PC-9 (cell line): ENCODE results near the gene YWHAH. TPM values are rescaled to one million over a fixed set of nuclear protein-coding genes. Genes with fewer than 3 reads are reported as not detected.

Experiments
- BruUV-seq: library from RNA; stranded (reverse); fragments of 400-500 nt; replicated peaks from 2 replicates; lab custom pipeline; 2021; lab: Mats Ljungman, UMichigan
- CTCF ChIA-PET: fragments of 300-600 bp; sonication (Branson Sonifier 250); formaldehyde crosslinking; loops from one replicate; lab custom pipeline; 2022; ENCODE audit warnings: antibody characterized with exemption; lab: Charles Lee
- POLR2A ChIA-PET: fragments of 300-600 bp; sonication (Branson Sonifier 250); formaldehyde crosslinking; loops from one replicate; lab custom pipeline; 2022; ENCODE audit warnings: antibody characterized with exemption; ENCODE audit not compliant: unreplicated experiment; lab: Charles Lee
- DNase-seq, 2 experiments: peaks; one replicate each; pipeline versions ENCODE4 v3.0.0 to v3.0.0-alpha.2; 2015 to 2022; ENCODE audit warnings: mixed read lengths in 1 of 2
- H2AFZ ChIP-seq: fragments of 200-600 bp; sonication (generic); 2 replicates; pipeline ENCODE4 v1.8.1; 2017; ENCODE audit warnings: antibody characterized with exemption
- H3F3A ChIP-seq: fragments of 200-600 bp; sonication (generic); 2 replicates; pipeline ENCODE4 v1.8.1; 2017; ENCODE audit warnings: antibody characterized with exemption, mild to moderate bottlenecking, low read depth; ENCODE audit not compliant: insufficient read depth
- H3K27ac ChIP-seq: fragments of 200-600 bp; sonication (generic); 2 replicates; pipeline ENCODE4 v1.6.1; 2016; ENCODE audit warnings: mixed run types
- H3K27me3 ChIP-seq: fragments of 200-600 bp; sonication (generic); 2 replicates; pipeline ENCODE4 v1.6.1; 2016; ENCODE audit warnings: low read depth, mixed run types; ENCODE audit not compliant: insufficient read depth
- H3K36me3 ChIP-seq: fragments of 200-600 bp; sonication (generic); 2 replicates; pipeline ENCODE4 v1.6.1; 2016; ENCODE audit warnings: low read depth, mixed run types
- H3K4me1 ChIP-seq: fragments of 200-600 bp; sonication (generic); replicated peaks from 2 replicates; pipeline ENCODE4 v1.6.1; 2016; ENCODE audit warnings: mixed run types; ENCODE audit not compliant: insufficient read depth
- H3K4me2 ChIP-seq: fragments of 200-600 bp; sonication (generic); 2 replicates; pipeline ENCODE4 v1.6.1; 2017; ENCODE audit warnings: mixed run types
- H3K4me3 ChIP-seq: fragments of 200-600 bp; sonication (generic); 2 replicates; pipeline ENCODE4 v1.6.1; 2016; ENCODE audit warnings: mixed run types
- H3K79me2 ChIP-seq: fragments of 200-600 bp; sonication (generic); 2 replicates; pipeline ENCODE4 v1.6.1; 2017; ENCODE audit warnings: low read depth, mixed run types
- H3K9me2 ChIP-seq: fragments of 200-600 bp; sonication (generic); 2 replicates; pipeline ENCODE4 v1.8.1; 2017; ENCODE audit warnings: mild to moderate bottlenecking; ENCODE audit not compliant: insufficient read depth
- H3K9me3 ChIP-seq: fragments of 200-600 bp; sonication (generic); 2 replicates; pipeline ENCODE4 v1.8.1; 2016; ENCODE audit warnings: low read depth; ENCODE audit not compliant: insufficient read depth
- H4K20me1 ChIP-seq: fragments of 200-600 bp; sonication (generic); 2 replicates; pipeline ENCODE4 v1.8.1; 2017; ENCODE audit not compliant: insufficient read depth
- CTCF ChIP-seq: fragments of 200-600 bp; sonication (generic); conservative IDR thresholded peaks from 2 replicates; pipeline ENCODE4 v1.6.1; 2017; ENCODE audit warnings: mixed run types, antibody characterized with exemption, mild to moderate bottlenecking, moderate library complexity
- EZH2 ChIP-seq: fragments of 200-600 bp; sonication (generic); IDR thresholded peaks from 2 replicates; pipeline ENCODE4 v1.8.0; 2017; ENCODE audit warnings: antibody characterized with exemption, low read depth
- intact Hi-C: fragments of 100-400 bp; cut with micrococcal nuclease; formaldehyde crosslinking; loops from one replicate; pipeline ENCODE4 v1.10.0; 2022; ENCODE audit not compliant: unreplicated experiment
- total RNA-seq: library from RNA; stranded (reverse); gene quantifications from 2 replicates; pipeline ENCODE4 v1.2.3, GENCODE V29; 2021

The YWHAH gene
- total RNA-seq, 1 experiment from 2014 or later, result 132 TPM

- Histone ChIP-seq H3K36me3 (peaks cover 23% of the 10 kb centered on the region), H3K27me3 (no peaks in the 10 kb centered on the region), H3K9me2 (no peaks in the 10 kb centered on the region), H2AFZ (no peak overlapping the region), H3K79me2 (peaks cover 69% of the 10 kb centered on the region), H3F3A (peaks cover 42% of the 10 kb centered on the region; the same call in 1 of the 2 replicates), H3K4me3 (no peak overlapping the region), H3K9me3 (no peaks in the 10 kb centered on the region), H3K4me2 (no peak overlapping the region), H3K4me1 (peaks cover 20% of the 10 kb centered on the region), H4K20me1 (peaks cover 19% of the 10 kb centered on the region), H3K27ac (no peak overlapping the region)
- TF ChIP-seq EZH2 (no peak), CTCF (no peak)
- no TSS peak for BruUV-seq
- no peak for DNase-seq
- ChIA-PET CTCF (no interaction called here), POLR2A (no interaction called here)
- intact Hi-C loops, result no loop called here
These were observed 8.9 kb downstream of the YWHAH start for GRCh38 chr22:31953261-31953660.

- no peaks in the 10 kb centered on the region for H3K9me3 ChIP-seq
- no peak for DNase-seq
- no peak for TF ChIP-seq EZH2
- TF ChIP-seq CTCF, result no peak
- peaks cover 20% of the 10 kb centered on the region for H3K4me1 ChIP-seq
- H3K79me2 ChIP-seq, result peaks cover 55% of the 10 kb centered on the region
- ChIA-PET CTCF (no interaction called here), POLR2A (no interaction called here)
- peaks cover 23% of the 10 kb centered on the region for H3K36me3 ChIP-seq
- H3K27ac ChIP-seq, result no peak overlapping the region
- peaks cover 19% of the 10 kb centered on the region for H4K20me1 ChIP-seq
- no peak overlapping the region for H2AFZ ChIP-seq
- H3K27me3 ChIP-seq, result no peaks in the 10 kb centered on the region
- intact Hi-C loops, result no loop called here
- H3F3A ChIP-seq, result peaks cover 37% of the 10 kb centered on the region; the same call in 1 of the 2 replicates
- no TSS peak for BruUV-seq
- H3K4me2 ChIP-seq, result no peak overlapping the region
- H3K9me2 ChIP-seq, result no peaks in the 10 kb centered on the region
- no peak overlapping the region for H3K4me3 ChIP-seq
These were observed 10.5 kb downstream of the YWHAH start for GRCh38 chr22:31954535-31955523.

GRCh38 chr22:31956360-31956759 is 12.0 kb downstream of the YWHAH start:
- peaks cover 23% of the 10 kb centered on the region for H3K36me3 ChIP-seq
- H3K27ac ChIP-seq, result no peak overlapping the region
- H3K9me3 ChIP-seq, result no peaks in the 10 kb centered on the region
- no peaks in the 10 kb centered on the region for H3K27me3 ChIP-seq
- no peaks in the 10 kb centered on the region for H3K9me2 ChIP-seq
- H3F3A ChIP-seq, result peaks cover 25% of the 10 kb centered on the region; the same call in 1 of the 2 replicates
- H2AFZ ChIP-seq, result no peak overlapping the region
- no peak overlapping the region for H3K4me3 ChIP-seq
- no peak for DNase-seq
- no peak overlapping the region for H3K4me2 ChIP-seq
- H3K79me2 ChIP-seq, result peaks cover 40% of the 10 kb centered on the region
- intact Hi-C loops, result no loop called here
- peaks cover 18% of the 10 kb centered on the region for H3K4me1 ChIP-seq
- H4K20me1 ChIP-seq, result peaks cover 19% of the 10 kb centered on the region
- CTCF ChIA-PET, result no interaction called here
- TF ChIP-seq CTCF (no peak), EZH2 (no peak)
- POLR2A ChIA-PET, result no interaction called here
- BruUV-seq, result TSS peak; percentile 14
